SK-N-SH (cell line): ENCODE results near the gene ASPDH. TPM values are rescaled to one million over a fixed set of nuclear protein-coding genes. Genes with fewer than 3 reads are reported as not detected.

Experiments
- CTCF ChIA-PET: fragments of 300-600, 350-600 bp; formaldehyde crosslinking; extraction: SDS; loops from one replicate; lab custom pipeline; 2021; lab: Yijun Ruan, JAX
- POLR2A ChIA-PET: fragments of 350-600 bp; sonication (Branson Sonifier 250); formaldehyde crosslinking; extraction: SDS; loops from one replicate; lab custom pipeline; 2020; ENCODE audit warnings: antibody characterized with exemption, inconsistent platforms; lab: Yijun Ruan, JAX
- DNase-seq: peaks from one replicate; pipeline ENCODE4 v3.0.0; 2012
- H2AFZ ChIP-seq: fragments of 200-600 bp; sonication (generic); 2 replicates; pipeline ENCODE4 v1.8.1; 2016; ENCODE audit warnings: antibody characterized with exemption, mild to moderate bottlenecking, low read depth
- H3F3A ChIP-seq: fragments of 200-600 bp; sonication (generic); replicated peaks from 2 replicates; pipeline ENCODE3; 2016; ENCODE audit warnings: antibody characterized with exemption, mild to moderate bottlenecking; ENCODE audit not compliant: insufficient read depth
- H3K27ac ChIP-seq, 2 experiments: fragments of 200-500 bp in 1 of 2; fragments of 200-600 bp in 1 of 2; sonication (Bioruptor generic) in 1 of 2; sonication (generic), shearing (Covaris generic) in 1 of 2; 2 replicates each; pipeline versions ENCODE4 v1.5.1 to v1.6.1; 2014 to 2016; ENCODE audit warnings: low read depth in 2 of 2, inconsistent platforms in 1 of 2, low read length in 1 of 2, mild to moderate bottlenecking in 1 of 2, mixed read lengths in 1 of 2
- H3K27me3 ChIP-seq: fragments of 200-600 bp; sonication (generic), shearing (Covaris generic); 2 replicates; pipeline ENCODE4 v1.6.1; 2016; ENCODE audit warnings: mixed run types; ENCODE audit not compliant: insufficient read depth
- H3K36me3 ChIP-seq, 2 experiments: fragments of 200-500 bp in 1 of 2; fragments of 200-600 bp in 1 of 2; sonication (Bioruptor generic) in 1 of 2; sonication (generic) in 1 of 2; replicated peaks in 1 of 2; 2 replicates each; pipeline versions ENCODE3 to v1.5.1; 2014 to 2016; ENCODE audit warnings: low read length in 1 of 2, mild to moderate bottlenecking in 1 of 2; ENCODE audit not compliant: insufficient read depth in 2 of 2, control insufficient read depth in 1 of 2
- H3K4me1 ChIP-seq, 2 experiments: fragments of 200-500 bp in 1 of 2; fragments of 200-600 bp in 1 of 2; sonication (Bioruptor generic) in 1 of 2; sonication (generic), shearing (Covaris generic) in 1 of 2; 2 replicates each; pipeline versions ENCODE4 v1.5.1 to v1.6.1; 2014 to 2016; ENCODE audit warnings: low read depth in 1 of 2, low read length in 1 of 2, mixed run types in 1 of 2; ENCODE audit not compliant: insufficient read depth in 2 of 2, control insufficient read depth in 1 of 2
- H3K4me2 ChIP-seq: fragments of 200-600 bp; sonication (generic), shearing (Covaris generic); 2 replicates; pipeline ENCODE4 v1.6.1; 2017; ENCODE audit warnings: mixed run types
- H3K4me3 ChIP-seq, 2 experiments: fragments of 200-500 bp in 1 of 2; fragments of 200-600 bp in 1 of 2; sonication (Bioruptor generic) in 1 of 2; sonication (generic), shearing (Covaris generic) in 1 of 2; 2 replicates each; pipeline versions ENCODE4 v1.5.1 to v1.8.1; 2014 to 2016; ENCODE audit warnings: low read depth in 2 of 2, inconsistent platforms in 1 of 2, low read length in 1 of 2, mild to moderate bottlenecking in 1 of 2, mixed read lengths in 1 of 2, moderate library complexity in 1 of 2
- H3K79me2 ChIP-seq: fragments of 200-600 bp; sonication (generic); 2 replicates; pipeline ENCODE4 v1.8.1; 2017; ENCODE audit warnings: mild to moderate bottlenecking; ENCODE audit not compliant: insufficient read depth
- H3K9ac ChIP-seq: fragments of 200-600 bp; sonication (generic); 2 replicates; pipeline ENCODE4 v1.6.1; 2017; ENCODE audit warnings: mixed run types
- H3K9me2 ChIP-seq: fragments of 200-600 bp; sonication (generic); 2 replicates; pipeline ENCODE4 v1.6.1; 2017; ENCODE audit warnings: mixed run types
- H3K9me3 ChIP-seq: fragments of 200-600 bp; sonication (generic); 2 replicates; pipeline ENCODE4 v1.6.1; 2017; ENCODE audit warnings: mixed run types, mild to moderate bottlenecking, moderate library complexity
- H4K20me1 ChIP-seq: fragments of 200-600 bp; sonication (generic); 2 replicates; pipeline ENCODE4 v1.6.1; 2017; ENCODE audit warnings: mild to moderate bottlenecking, mixed run types; ENCODE audit not compliant: insufficient read depth
- CHD2 ChIP-seq: fragments of 150-350 bp; IDR thresholded peaks from 2 replicates; pipeline ENCODE4 v1.6.1; 2018; ENCODE audit warnings: low read length; ENCODE audit not compliant: partially characterized antibody
- CTCF ChIP-seq: fragments of 200-600 bp; sonication (generic); IDR thresholded peaks from 2 replicates; pipeline ENCODE4 v1.6.1; 2017; ENCODE audit warnings: antibody characterized with exemption, mild to moderate bottlenecking, moderate library complexity
- FOSL2 ChIP-seq: IDR thresholded peaks from 2 replicates; pipeline ENCODE4 v1.4.0; 2012; ENCODE audit warnings: low read depth, mild to moderate bottlenecking, moderate library complexity, borderline replicate concordance
- GATA2 ChIP-seq: sonication (generic); formaldehyde crosslinking; IDR thresholded peaks from 2 replicates; pipeline ENCODE4 v1.5.0; 2020; ENCODE audit warnings: mild to moderate bottlenecking, missing genetic modification reagents
- MEF2A ChIP-seq: IDR thresholded peaks from 2 replicates; pipeline ENCODE4 v1.4.0; 2012; ENCODE audit warnings: low read depth, borderline replicate concordance
- MXI1 ChIP-seq: IDR thresholded peaks from 2 replicates; pipeline ENCODE4 v1.6.1; 2012; ENCODE audit warnings: mild to moderate bottlenecking, low read depth, low read length, improper control_type of control experiment
- NRF1 ChIP-seq: IDR thresholded peaks from 2 replicates; pipeline ENCODE4 v1.6.1; 2012; ENCODE audit warnings: low read depth, mild to moderate bottlenecking, low read length
- RAD21 ChIP-seq: IDR thresholded peaks from 2 replicates; pipeline ENCODE4 v1.6.1; 2012; ENCODE audit warnings: mild to moderate bottlenecking, low read length
- RCOR1 ChIP-seq: fragments of 150-350 bp; IDR thresholded peaks from 2 replicates; pipeline ENCODE4 v1.6.1; 2017; ENCODE audit warnings: antibody characterized with exemption, low read length
- RFX5 ChIP-seq: IDR thresholded peaks from 2 replicates; pipeline ENCODE4 v1.6.1; 2012; ENCODE audit warnings: mild to moderate bottlenecking, improper control_type of control experiment, low read length
- RXRA ChIP-seq: IDR thresholded peaks from 2 replicates; pipeline ENCODE4 v1.4.0; 2012; ENCODE audit warnings: low read depth, mild to moderate bottlenecking, borderline replicate concordance
- TCF12 ChIP-seq: IDR thresholded peaks from 2 replicates; pipeline ENCODE4 v1.4.0; 2012
- WGBS: methylation state at CpG from one replicate; pipeline ENCODE4 v1.1.6; 2017; ENCODE audit warnings: low lambda C conversion rate; 5-methylcytosine and 5-hydroxymethylcytosine counted together
- polyA plus RNA-seq, 3 experiments: library from polyadenylated mRNA; depleted of rRNA; stranded (reverse); fragments of >200 nt; gene quantifications; 2 replicates each; pipeline ENCODE4 v1.2.3, GENCODE V29; 2012
- TF ChIP-seq, protein P1 (sequence below): IDR thresholded peaks from 2 replicates; pipeline ENCODE4; 2012
- TF ChIP-seq, protein P2 (sequence below): fragments of 150-350 bp; IDR thresholded peaks from 2 replicates; pipeline ENCODE4 v1.6.1; 2016; ENCODE audit warnings: mild to moderate bottlenecking, low read depth, low read length
- TF ChIP-seq, protein P3 (sequence below): IDR thresholded peaks from 2 replicates; pipeline ENCODE4 v1.4.0; 2012; ENCODE audit warnings: low read depth, borderline replicate concordance

ASPDH gene
- polyA plus RNA-seq, 1 of the 3 experiments (the other 2 are of a cell fraction): 0.07 TPM

GRCh38 chr19:50558039-50558438, 44.3 kb upstream of the ASPDH start (continued):
- TF ChIP-seq RFX5 (no peak), MEF2A (no peak), RXRA (no peak), RCOR1 (no peak), FOSL2 (no peak)
- TF ChIP-seq, protein P1, sequence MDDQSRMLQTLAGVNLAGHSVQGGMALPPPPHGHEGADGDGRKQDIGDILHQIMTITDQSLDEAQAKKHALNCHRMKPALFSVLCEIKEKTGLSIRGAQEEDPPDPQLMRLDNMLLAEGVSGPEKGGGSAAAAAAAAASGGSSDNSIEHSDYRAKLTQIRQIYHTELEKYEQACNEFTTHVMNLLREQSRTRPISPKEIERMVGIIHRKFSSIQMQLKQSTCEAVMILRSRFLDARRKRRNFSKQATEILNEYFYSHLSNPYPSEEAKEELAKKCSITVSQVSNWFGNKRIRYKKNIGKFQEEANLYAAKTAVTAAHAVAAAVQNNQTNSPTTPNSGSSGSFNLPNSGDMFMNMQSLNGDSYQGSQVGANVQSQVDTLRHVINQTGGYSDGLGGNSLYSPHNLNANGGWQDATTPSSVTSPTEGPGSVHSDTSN: no peak

- Histone ChIP-seq H3K4me2 (peak overlapping the region; percentile 88), H3K27me3 (no peaks in the 10 kb centered on the region), H3K9me3 (no peaks in the 10 kb centered on the region), H3K9me2 (no peaks in the 10 kb centered on the region), H3F3A (no peaks in the 10 kb centered on the region), H3K27ac (no peak overlapping the region)
- DNase-seq: no peak
- CTCF ChIA-PET: interaction anchor here (0.6 to 10.3 kb wide), 47 partner anchors 8 to 366 kb away, joined by 3 to 170 read pairs (median 4); partner anchors contain the start of genes ASPDH, C19orf81, JOSD2 and NAPSA
- POLR2A ChIA-PET: no interaction called here
- 50% methylated on average over 14 of the region's 20 CpGs for WGBS
- TF ChIP-seq RAD21: no peak
- TF ChIP-seq, all 33 proteins: peak for 0
- Histone ChIP-seq H2AFZ (no peak overlapping the region), H3K9ac (no peak overlapping the region), H3K4me1 (peaks cover 0 to 13% of the 10 kb centered on the region in 2 experiments; a peak in 1 of 4 replicates), H4K20me1 (peaks cover 8% of the 10 kb centered on the region; the same call in 1 of the 2 replicates), H3K4me3 (peak overlapping the region; percentile 56 to 60; a peak in 2 of 4 replicates), H3K79me2 (no peaks in the 10 kb centered on the region), H3K36me3 (no peaks in the 10 kb centered on the region)
These were observed 43.4 kb upstream of the ASPDH start for GRCh38 chr19:50557009-50557613.

GRCh38 chr19:50556282-50557008, 42.7 kb upstream of the ASPDH start:
- Histone ChIP-seq H3K9ac (no peak overlapping the region), H3K4me3 (peak overlapping the region; percentile 56 to 60), H3K27me3 (no peaks in the 10 kb centered on the region), H2AFZ (peak overlapping the region; percentile 72; the same call in 1 of the 2 replicates), H3K4me2 (peak overlapping the region; percentile 88), H4K20me1 (peaks cover 8% of the 10 kb centered on the region; the same call in 1 of the 2 replicates), H3K9me3 (no peaks in the 10 kb centered on the region), H3F3A (no peaks in the 10 kb centered on the region), H3K27ac (peak overlapping the region in 1 of 2 experiments; percentile 59; a peak in 1 of 4 replicates), H3K4me1 (peaks cover 0 to 20% of the 10 kb centered on the region in 2 experiments; a peak in 1 of 4 replicates), H3K79me2 (no peaks in the 10 kb centered on the region), H3K9me2 (no peaks in the 10 kb centered on the region), H3K36me3 (no peaks in the 10 kb centered on the region)
- peak; percentile 75 for TF ChIP-seq CHD2
- no peak for TF ChIP-seq GATA2 (CRISPR knock-in tag)
- TF ChIP-seq, protein P2, sequence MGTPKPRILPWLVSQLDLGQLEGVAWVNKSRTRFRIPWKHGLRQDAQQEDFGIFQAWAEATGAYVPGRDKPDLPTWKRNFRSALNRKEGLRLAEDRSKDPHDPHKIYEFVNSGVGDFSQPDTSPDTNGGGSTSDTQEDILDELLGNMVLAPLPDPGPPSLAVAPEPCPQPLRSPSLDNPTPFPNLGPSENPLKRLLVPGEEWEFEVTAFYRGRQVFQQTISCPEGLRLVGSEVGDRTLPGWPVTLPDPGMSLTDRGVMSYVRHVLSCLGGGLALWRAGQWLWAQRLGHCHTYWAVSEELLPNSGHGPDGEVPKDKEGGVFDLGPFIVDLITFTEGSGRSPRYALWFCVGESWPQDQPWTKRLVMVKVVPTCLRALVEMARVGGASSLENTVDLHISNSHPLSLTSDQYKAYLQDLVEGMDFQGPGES: no peak
- TF ChIP-seq, protein P3, sequence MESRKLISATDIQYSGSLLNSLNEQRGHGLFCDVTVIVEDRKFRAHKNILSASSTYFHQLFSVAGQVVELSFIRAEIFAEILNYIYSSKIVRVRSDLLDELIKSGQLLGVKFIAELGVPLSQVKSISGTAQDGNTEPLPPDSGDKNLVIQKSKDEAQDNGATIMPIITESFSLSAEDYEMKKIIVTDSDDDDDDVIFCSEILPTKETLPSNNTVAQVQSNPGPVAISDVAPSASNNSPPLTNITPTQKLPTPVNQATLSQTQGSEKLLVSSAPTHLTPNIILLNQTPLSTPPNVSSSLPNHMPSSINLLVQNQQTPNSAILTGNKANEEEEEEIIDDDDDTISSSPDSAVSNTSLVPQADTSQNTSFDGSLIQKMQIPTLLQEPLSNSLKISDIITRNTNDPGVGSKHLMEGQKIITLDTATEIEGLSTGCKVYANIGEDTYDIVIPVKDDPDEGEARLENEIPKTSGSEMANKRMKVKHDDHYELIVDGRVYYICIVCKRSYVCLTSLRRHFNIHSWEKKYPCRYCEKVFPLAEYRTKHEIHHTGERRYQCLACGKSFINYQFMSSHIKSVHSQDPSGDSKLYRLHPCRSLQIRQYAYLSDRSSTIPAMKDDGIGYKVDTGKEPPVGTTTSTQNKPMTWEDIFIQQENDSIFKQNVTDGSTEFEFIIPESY: no peak
- peak; percentile 98 for TF ChIP-seq CTCF
- peak; percentile 44 for TF ChIP-seq RAD21
- no peak for TF ChIP-seq MXI1
- TF ChIP-seq NRF1: no peak
- TF ChIP-seq, protein P1: no peak
- no peak for TF ChIP-seq TCF12
- ChIA-PET POLR2A (no interaction called here), CTCF (interaction anchor here (0.6 to 10.3 kb wide), 62 partner anchors 9 to 366 kb away, joined by 3 to 170 read pairs (median 4); partner anchors contain the start of genes ASPDH, C19orf81, JOSD2 and NAPSA)
- peak; percentile 96 for DNase-seq
- 3% methylated on average over 36 of the region's 39 CpGs for WGBS
